Measurements from ENCODE around the gene RNF26.
A peak's percentile ranks its signal among the peaks of the same experiment; 100 is the strongest.

Gene RNF26

GRCh38 chr11:119322921-119323531, 11.3 kb upstream of the RNF26 start:
- no peak overlapping the region for H3K27ac ChIP-seq (ENCODE audit: insufficient read depth in 1 of 2, low read depth in 1 of 2, low read length in 2 of 2, poor library complexity in 1 of 2, severe bottlenecking in 2 of 2)
- CTCF ChIA-PET = interaction anchor here (0.6 to 4.6 kb wide), 26 partner anchors 8 to 255 kb away, joined by 3 to 90 read pairs (median 4); partner anchors contain the start of genes C1QTNF5, CBL, MFRP and RNF26

GRCh38 chr11:119323532-119324033, 10.7 kb upstream of the RNF26 start:
- no peaks in the 10 kb centered on the region for H3K9me3 ChIP-seq (ENCODE audit: control extremely low read depth in 1 of 5, control insufficient read depth in 4 of 5, insufficient read depth in 2 of 5, low read depth in 1 of 5, low read length in 4 of 5)
- 8% methylated on average over 4 of the region's 8 CpGs for WGBS (ENCODE audit: insufficient coverage)
- POLR2A ChIA-PET = no interaction called here

More at GRCh38 chr11:119322921-119323531, 11.3 kb upstream of the RNF26 start:
- peaks cover 0 to 19% (median 17%) of the 10 kb centered on the region in 4 experiments for H3K4me1 ChIP-seq (ENCODE audit: control extremely low read depth in 1 of 4, control insufficient read depth in 4 of 4, insufficient read depth in 4 of 4, low read length in 3 of 4)
- H3K9me3 ChIP-seq (ENCODE audit: control extremely low read depth in 1 of 5, control insufficient read depth in 4 of 5, insufficient read depth in 2 of 5, low read depth in 1 of 5, low read length in 4 of 5) = no peaks in the 10 kb centered on the region
- H3K36me3 ChIP-seq (ENCODE audit: control insufficient read depth in 4 of 4, insufficient read depth in 4 of 4, low read length in 3 of 4) = no peaks in the 10 kb centered on the region
- 81% methylated on average over 6 of the region's 20 CpGs for WGBS (ENCODE audit: insufficient coverage)
- no peak for DNase-seq
- no peak overlapping the region for H3K4me3 ChIP-seq (ENCODE audit: control insufficient read depth in 1 of 7, extremely low read depth in 1 of 7, insufficient read depth in 4 of 7, low read depth in 2 of 7, low read length in 6 of 7)
- H3K27me3 ChIP-seq (replicated peaks in 2 of 5; ENCODE audit: control insufficient read depth in 4 of 5, insufficient read depth in 5 of 5, low read length in 4 of 5) = peaks cover 0 to 26% (median 13%) of the 10 kb centered on the region in 5 experiments
- POLR2A ChIA-PET = no interaction called here

GRCh38 chr11:119324189-119324588, 10.1 kb upstream of the RNF26 start:
- Histone ChIP-seq H3K9me3 (ENCODE audit: control extremely low read depth in 1 of 5, control insufficient read depth in 4 of 5, insufficient read depth in 2 of 5, low read depth in 1 of 5, low read length in 4 of 5) (no peaks in the 10 kb centered on the region), H3K36me3 (ENCODE audit: control insufficient read depth in 4 of 4, insufficient read depth in 4 of 4, low read length in 3 of 4) (no peaks in the 10 kb centered on the region), H3K27ac (ENCODE audit: insufficient read depth in 1 of 2, low read depth in 1 of 2, low read length in 2 of 2, poor library complexity in 1 of 2, severe bottlenecking in 2 of 2) (no peak overlapping the region), H3K4me1 (ENCODE audit: control extremely low read depth in 1 of 4, control insufficient read depth in 4 of 4, insufficient read depth in 4 of 4, low read length in 3 of 4) (peaks cover 0 to 19% (median 17%) of the 10 kb centered on the region in 4 experiments), H3K27me3 (replicated peaks in 2 of 5; ENCODE audit: control insufficient read depth in 4 of 5, insufficient read depth in 5 of 5, low read length in 4 of 5) (peaks cover 0 to 15% (median 5%) of the 10 kb centered on the region in 5 experiments), H3K4me3 (ENCODE audit: control insufficient read depth in 1 of 7, extremely low read depth in 1 of 7, insufficient read depth in 4 of 7, low read depth in 2 of 7, low read length in 6 of 7) (no peak overlapping the region)
- CTCF ChIA-PET = interaction anchor here (0.8 to 4.6 kb wide), 18 partner anchors 8 to 233 kb away, joined by 3 to 90 read pairs (median 6); partner anchors contain the start of genes C1QTNF5 and RNF26
- DNase-seq = no peak
- WGBS (ENCODE audit: insufficient coverage) = 94% methylated on average over 2 of the region's 4 CpGs
- POLR2A ChIA-PET = no interaction called here

More at GRCh38 chr11:119323532-119324033, 10.7 kb upstream of the RNF26 start:
- peak; percentile 60 to 78 (median 72) for DNase-seq
- Histone ChIP-seq H3K27me3 (replicated peaks in 2 of 5; ENCODE audit: control insufficient read depth in 4 of 5, insufficient read depth in 5 of 5, low read length in 4 of 5) (peaks cover 0 to 21% (median 8%) of the 10 kb centered on the region in 5 experiments), H3K4me1 (ENCODE audit: control extremely low read depth in 1 of 4, control insufficient read depth in 4 of 4, insufficient read depth in 4 of 4, low read length in 3 of 4) (peaks cover 0 to 19% (median 17%) of the 10 kb centered on the region in 4 experiments), H3K27ac (ENCODE audit: insufficient read depth in 1 of 2, low read depth in 1 of 2, low read length in 2 of 2, poor library complexity in 1 of 2, severe bottlenecking in 2 of 2) (no peak overlapping the region), H3K36me3 (ENCODE audit: control insufficient read depth in 4 of 4, insufficient read depth in 4 of 4, low read length in 3 of 4) (no peaks in the 10 kb centered on the region), H3K4me3 (ENCODE audit: control insufficient read depth in 1 of 7, extremely low read depth in 1 of 7, insufficient read depth in 4 of 7, low read depth in 2 of 7, low read length in 6 of 7) (no peak overlapping the region)
- CTCF ChIA-PET = interaction anchor here (0.6 to 4.6 kb wide), 27 partner anchors 8 to 256 kb away, joined by 3 to 90 read pairs (median 5); partner anchors contain the start of genes C1QTNF5, MFRP, RNF26 and VPS11

DNA sequence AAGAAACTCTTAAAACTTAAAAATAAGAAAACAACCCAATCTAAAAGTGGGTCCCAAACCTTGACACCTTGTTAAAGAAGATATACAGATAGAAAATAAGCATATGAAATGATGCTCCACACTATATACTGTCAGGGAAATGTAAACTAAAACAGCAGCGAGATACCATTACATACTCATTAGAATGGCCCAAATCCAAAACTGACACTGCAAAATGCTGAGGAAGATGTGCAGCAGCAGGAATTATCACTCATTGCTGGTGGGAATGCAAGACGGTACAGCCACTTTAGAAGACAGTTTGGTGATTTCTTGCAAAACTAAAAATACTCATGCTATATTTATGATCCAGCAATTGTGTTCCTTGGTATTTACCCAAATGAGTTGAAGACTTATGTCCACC, 5.0 kb upstream of the RNF26 start:
- H3K36me3 ChIP-seq (ENCODE audit: control insufficient read depth in 4 of 4, insufficient read depth in 4 of 4, low read length in 3 of 4) = no peaks in the 10 kb centered on the region
- peaks cover 0 to 2% (median 0%) of the 10 kb centered on the region in 5 experiments for H3K27me3 ChIP-seq (replicated peaks in 2 of 5; ENCODE audit: control insufficient read depth in 4 of 5, insufficient read depth in 5 of 5, low read length in 4 of 5)
- no peak overlapping the region for H3K4me3 ChIP-seq (ENCODE audit: control insufficient read depth in 1 of 7, extremely low read depth in 1 of 7, insufficient read depth in 4 of 7, low read depth in 2 of 7, low read length in 6 of 7)
- DNase-seq = no peak
- WGBS (ENCODE audit: insufficient coverage) = no CpG with 5 or more reads among the region's 2 CpGs
- peaks cover 0 to 6% (median 4%) of the 10 kb centered on the region in 4 experiments for H3K4me1 ChIP-seq (ENCODE audit: control extremely low read depth in 1 of 4, control insufficient read depth in 4 of 4, insufficient read depth in 4 of 4, low read length in 3 of 4)
- ChIA-PET CTCF (no interaction called here), POLR2A (no interaction called here)
- no peaks in the 10 kb centered on the region for H3K9me3 ChIP-seq (ENCODE audit: control extremely low read depth in 1 of 5, control insufficient read depth in 4 of 5, insufficient read depth in 2 of 5, low read depth in 1 of 5, low read length in 4 of 5)
- H3K27ac ChIP-seq (ENCODE audit: insufficient read depth in 1 of 2, low read depth in 1 of 2, low read length in 2 of 2, poor library complexity in 1 of 2, severe bottlenecking in 2 of 2) = no peak overlapping the region

GRCh38 chr11:119330237-119330636, 4.1 kb upstream of the RNF26 start:
- CTCF ChIA-PET = interaction anchor here (1.7 kb wide), 1 partner anchor 9 kb away, joined by 6 read pairs; no protein-coding TSS in a partner anchor
- DNase-seq = no peak
- POLR2A ChIA-PET = no interaction called here
- H3K27ac ChIP-seq (ENCODE audit: insufficient read depth in 1 of 2, low read depth in 1 of 2, low read length in 2 of 2, poor library complexity in 1 of 2, severe bottlenecking in 2 of 2) = no peak overlapping the region
- H3K4me1 ChIP-seq (ENCODE audit: control extremely low read depth in 1 of 4, control insufficient read depth in 4 of 4, insufficient read depth in 4 of 4, low read length in 3 of 4) = peaks cover 0 to 12% (median 10%) of the 10 kb centered on the region in 4 experiments
- WGBS (ENCODE audit: insufficient coverage) = 30% methylated on average over 1 of the region's 1 CpG
- peaks cover 0 to 2% (median 0%) of the 10 kb centered on the region in 5 experiments for H3K27me3 ChIP-seq (replicated peaks in 2 of 5; ENCODE audit: control insufficient read depth in 4 of 5, insufficient read depth in 5 of 5, low read length in 4 of 5)
- no peak overlapping the region for H3K4me3 ChIP-seq (ENCODE audit: control insufficient read depth in 1 of 7, extremely low read depth in 1 of 7, insufficient read depth in 4 of 7, low read depth in 2 of 7, low read length in 6 of 7)
- no peaks in the 10 kb centered on the region for H3K36me3 ChIP-seq (ENCODE audit: control insufficient read depth in 4 of 4, insufficient read depth in 4 of 4, low read length in 3 of 4)
- H3K9me3 ChIP-seq (ENCODE audit: control extremely low read depth in 1 of 5, control insufficient read depth in 4 of 5, insufficient read depth in 2 of 5, low read depth in 1 of 5, low read length in 4 of 5) = no peaks in the 10 kb centered on the region

- H3K4me3 ChIP-seq (ENCODE audit: control insufficient read depth in 1 of 7, extremely low read depth in 1 of 7, insufficient read depth in 4 of 7, low read depth in 2 of 7, low read length in 6 of 7) = no peak overlapping the region
- CTCF ChIA-PET = interaction anchor here (0.9 to 1.7 kb wide), 3 partner anchors 9 to 18 kb away, joined by 3 to 8 read pairs (median 3); no protein-coding TSS in a partner anchor
Measured at GRCh38 chr11:119332111-119332765, 2.1 kb upstream of the RNF26 start.

More at GRCh38 chr11:119332111-119332765, 2.1 kb upstream of the RNF26 start:
- Histone ChIP-seq H3K27ac (ENCODE audit: insufficient read depth in 1 of 2, low read depth in 1 of 2, low read length in 2 of 2, poor library complexity in 1 of 2, severe bottlenecking in 2 of 2) (no peak overlapping the region), H3K36me3 (ENCODE audit: control insufficient read depth in 4 of 4, insufficient read depth in 4 of 4, low read length in 3 of 4) (peaks cover 4 to 14% (median 9%) of the 10 kb centered on the region in 4 experiments), H3K9me3 (ENCODE audit: control extremely low read depth in 1 of 5, control insufficient read depth in 4 of 5, insufficient read depth in 2 of 5, low read depth in 1 of 5, low read length in 4 of 5) (no peaks in the 10 kb centered on the region), H3K4me1 (ENCODE audit: control extremely low read depth in 1 of 4, control insufficient read depth in 4 of 4, insufficient read depth in 4 of 4, low read length in 3 of 4) (peaks cover 0 to 20% (median 15%) of the 10 kb centered on the region in 4 experiments), H3K27me3 (replicated peaks in 2 of 5; ENCODE audit: control insufficient read depth in 4 of 5, insufficient read depth in 5 of 5, low read length in 4 of 5) (peaks cover 0 to 2% (median 0%) of the 10 kb centered on the region in 5 experiments)
- 79% methylated on average over 1 of the region's 4 CpGs for WGBS (ENCODE audit: insufficient coverage)
- DNase-seq = no peak
- POLR2A ChIA-PET = no interaction called here
